OCI-LY3 (cell line): Measurements from ENCODE around the gene RFX6.
"Not testable (repeated sequence)": the region's sequence is repeated elsewhere in the genome, so short reads cannot be mapped to it uniquely, and the experiment has no call there.

Source experiments
- EZH2phosphoT487 ChIP-seq: fragments of 200-600 bp; shearing (Covaris generic); IDR thresholded peaks from 2 replicates; pipeline ENCODE4 v1.6.1; 2018; ENCODE audit warnings: antibody characterized with exemption, mixed run types, low read depth
- TF ChIP-seq, protein P1 (sequence below): fragments of 200-600, 300-600 bp; sonication (generic); IDR thresholded peaks from 2 replicates; pipeline ENCODE4 v1.5.1; 2014; ENCODE audit warnings: antibody characterized with exemption, low read length, low read depth

DNA sequence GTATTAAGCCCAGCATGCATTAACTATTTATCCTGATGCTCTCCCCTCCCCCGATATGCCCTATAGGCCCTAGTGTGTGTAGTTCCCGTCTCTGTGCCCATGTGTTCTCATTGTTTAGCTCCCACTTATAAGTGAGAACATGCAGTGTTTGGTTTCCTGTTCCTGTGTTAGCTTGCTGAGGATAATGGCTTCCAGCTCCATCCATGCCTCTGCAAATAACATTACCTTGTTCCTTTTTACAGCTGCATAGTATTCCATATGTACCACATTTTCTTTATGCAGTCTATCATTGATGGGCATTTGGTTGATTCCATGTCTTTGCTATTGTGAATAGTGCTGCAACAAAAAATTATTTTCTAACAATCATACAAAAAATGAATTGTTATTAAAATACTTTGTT lies 42.5 kb upstream of the RFX6 start:
- TF ChIP-seq, protein P1, sequence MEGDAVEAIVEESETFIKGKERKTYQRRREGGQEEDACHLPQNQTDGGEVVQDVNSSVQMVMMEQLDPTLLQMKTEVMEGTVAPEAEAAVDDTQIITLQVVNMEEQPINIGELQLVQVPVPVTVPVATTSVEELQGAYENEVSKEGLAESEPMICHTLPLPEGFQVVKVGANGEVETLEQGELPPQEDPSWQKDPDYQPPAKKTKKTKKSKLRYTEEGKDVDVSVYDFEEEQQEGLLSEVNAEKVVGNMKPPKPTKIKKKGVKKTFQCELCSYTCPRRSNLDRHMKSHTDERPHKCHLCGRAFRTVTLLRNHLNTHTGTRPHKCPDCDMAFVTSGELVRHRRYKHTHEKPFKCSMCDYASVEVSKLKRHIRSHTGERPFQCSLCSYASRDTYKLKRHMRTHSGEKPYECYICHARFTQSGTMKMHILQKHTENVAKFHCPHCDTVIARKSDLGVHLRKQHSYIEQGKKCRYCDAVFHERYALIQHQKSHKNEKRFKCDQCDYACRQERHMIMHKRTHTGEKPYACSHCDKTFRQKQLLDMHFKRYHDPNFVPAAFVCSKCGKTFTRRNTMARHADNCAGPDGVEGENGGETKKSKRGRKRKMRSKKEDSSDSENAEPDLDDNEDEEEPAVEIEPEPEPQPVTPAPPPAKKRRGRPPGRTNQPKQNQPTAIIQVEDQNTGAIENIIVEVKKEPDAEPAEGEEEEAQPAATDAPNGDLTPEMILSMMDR, result not testable (repeated sequence)
- not testable (repeated sequence) for TF ChIP-seq EZH2phosphoT487
